NCI-H510A (cell line): Measurements from ENCODE around the gene SLC26A4.

Experiments used
- DNase-seq: peaks from one replicate; lab custom pipeline; 2025; lab: John Stamatoyannopoulos, UW

Gene SLC26A4

GRCh38 chr7:107751113-107751512 is 90.5 kb downstream of the SLC26A4 start:
- DNase-seq = no peak

- no peak for DNase-seq
These were observed 94.0 kb downstream of the SLC26A4 start for GRCh38 chr7:107754642-107755041.

- no peak for DNase-seq
These were observed 98.0 kb downstream of the SLC26A4 start for GRCh38 chr7:107758667-107759066.

- no peak for DNase-seq
These were observed 106.8 kb downstream of the SLC26A4 start for GRCh38 chr7:107767391-107767790.
